Activated CD4-positive, alpha-beta T cell treated with anti-CD3 and anti-CD28 coated beads, Interleukin-10, Interleukin-2, amounts not matched to agents 100 ng/mL and 50 ng/mL, durations not matched to agents 16 hours and 8 hours (primary cell): ENCODE data around the gene C9orf78.

Experiments used
- DNase-seq: peaks from one replicate; pipeline ENCODE4 v3.0.0-alpha.2; 2020

The C9orf78 gene

DNA sequence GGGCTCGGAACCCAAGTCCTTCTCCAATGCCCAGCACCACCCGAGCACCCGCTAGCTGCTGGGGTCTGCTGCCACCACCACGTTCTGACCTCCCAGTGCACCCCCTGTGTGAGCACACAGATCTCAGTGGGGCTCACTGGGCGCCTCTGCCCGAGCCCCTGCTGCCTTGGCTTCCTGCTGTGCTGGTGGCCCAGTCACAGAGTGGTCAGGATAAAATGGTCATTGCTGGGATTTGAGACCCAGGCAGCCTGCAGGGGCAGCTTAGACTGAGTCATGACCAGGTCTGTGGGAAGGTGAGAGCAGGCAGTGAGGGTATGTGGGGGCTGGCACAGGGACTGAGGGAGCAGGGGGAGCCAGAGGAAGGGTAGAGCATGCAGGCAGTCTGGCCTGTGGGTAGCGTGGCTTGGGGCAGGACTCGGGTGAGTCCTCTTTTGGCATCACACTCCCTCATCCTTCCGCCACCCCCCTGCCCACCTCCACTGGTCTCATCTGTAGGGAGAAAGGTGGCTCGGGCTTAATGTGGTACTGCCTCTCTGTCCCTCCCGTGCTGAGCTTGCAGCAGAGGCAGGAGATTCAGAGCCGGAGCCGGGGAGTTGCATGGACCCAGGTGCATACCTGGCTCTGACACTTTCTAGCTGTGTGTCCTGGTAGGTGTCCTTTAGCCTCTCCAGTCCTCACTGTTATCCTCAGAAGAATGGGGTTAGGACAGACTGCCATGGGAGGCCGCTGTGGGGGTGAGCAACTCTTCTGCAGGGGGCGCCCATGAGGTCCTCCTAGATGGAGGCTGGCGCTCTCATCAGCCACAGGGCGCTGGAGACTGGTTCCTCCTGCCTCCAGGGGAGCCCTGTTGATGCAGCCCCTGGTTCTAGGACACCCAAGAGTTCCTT is 32.3 kb upstream of the C9orf78 start:
- DNase-seq, result peak; percentile 46

DNA sequence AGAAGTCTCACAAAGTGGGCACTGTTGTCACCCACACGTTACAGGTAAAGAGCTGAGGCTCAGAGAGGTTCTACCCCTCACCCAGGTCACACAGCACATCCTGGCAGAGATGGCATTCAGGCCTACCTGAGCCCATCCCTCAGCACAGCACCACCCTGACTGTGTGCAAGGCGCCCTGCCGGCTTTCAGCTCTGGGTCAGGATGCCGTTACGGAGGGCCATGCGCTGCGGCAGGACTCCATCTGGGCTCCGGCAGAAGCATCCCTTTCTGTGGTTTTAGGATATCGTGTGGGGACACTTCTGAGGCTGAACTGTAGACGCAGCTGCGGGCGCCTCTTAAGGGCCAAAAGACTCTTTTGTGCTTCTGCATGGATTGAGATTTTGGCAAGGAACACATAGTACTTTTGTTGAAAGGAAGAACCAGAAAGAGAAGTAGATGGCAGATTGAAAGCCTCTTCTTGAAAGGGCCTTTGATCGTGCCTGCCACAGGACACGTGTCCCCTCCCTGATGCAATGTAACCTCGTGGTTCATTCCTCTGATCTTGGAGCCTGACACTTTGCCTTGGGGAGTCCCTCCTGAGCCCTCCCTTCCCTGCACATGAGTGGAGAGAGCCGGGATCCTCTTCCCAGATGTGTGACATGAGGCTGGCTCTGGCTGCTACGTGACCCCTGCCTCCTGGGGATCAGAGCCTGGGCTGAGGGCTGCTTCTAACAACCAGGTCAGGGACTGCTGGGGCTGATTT is 31.5 kb upstream of the C9orf78 start:
- peak; percentile 42 for DNase-seq

DNA sequence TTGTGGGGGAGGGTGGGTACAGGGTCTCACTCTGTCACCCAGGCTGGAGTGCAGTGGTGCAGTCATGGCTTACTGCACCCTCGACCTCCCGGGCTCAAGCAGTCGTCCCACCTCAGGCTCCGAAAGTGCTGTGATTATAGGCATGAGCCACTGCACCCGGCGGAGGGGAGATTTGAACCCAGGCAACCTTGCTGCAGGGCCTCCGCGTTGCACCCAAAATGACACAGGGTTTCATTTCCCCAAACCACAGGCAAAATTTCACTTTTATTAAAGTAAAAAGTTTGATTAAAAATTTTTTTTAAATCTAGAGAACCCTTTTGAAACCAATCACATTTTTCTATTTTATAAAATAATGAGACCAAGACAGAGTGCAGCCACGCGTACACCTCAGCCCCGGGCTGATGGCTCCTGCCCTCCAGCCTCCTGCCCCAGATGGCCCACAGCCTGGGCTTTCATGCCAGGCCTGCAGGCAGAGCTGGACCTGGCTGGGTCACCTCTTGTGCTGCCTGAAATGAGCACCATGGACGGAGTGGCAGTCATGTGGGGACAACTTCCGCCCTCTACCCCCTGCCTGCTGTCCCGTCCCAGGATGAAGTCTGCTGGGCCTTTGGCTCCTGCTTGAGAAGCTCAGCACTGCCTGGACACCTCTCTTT is 30.7 kb upstream of the C9orf78 start:
- no peak for DNase-seq

DNA sequence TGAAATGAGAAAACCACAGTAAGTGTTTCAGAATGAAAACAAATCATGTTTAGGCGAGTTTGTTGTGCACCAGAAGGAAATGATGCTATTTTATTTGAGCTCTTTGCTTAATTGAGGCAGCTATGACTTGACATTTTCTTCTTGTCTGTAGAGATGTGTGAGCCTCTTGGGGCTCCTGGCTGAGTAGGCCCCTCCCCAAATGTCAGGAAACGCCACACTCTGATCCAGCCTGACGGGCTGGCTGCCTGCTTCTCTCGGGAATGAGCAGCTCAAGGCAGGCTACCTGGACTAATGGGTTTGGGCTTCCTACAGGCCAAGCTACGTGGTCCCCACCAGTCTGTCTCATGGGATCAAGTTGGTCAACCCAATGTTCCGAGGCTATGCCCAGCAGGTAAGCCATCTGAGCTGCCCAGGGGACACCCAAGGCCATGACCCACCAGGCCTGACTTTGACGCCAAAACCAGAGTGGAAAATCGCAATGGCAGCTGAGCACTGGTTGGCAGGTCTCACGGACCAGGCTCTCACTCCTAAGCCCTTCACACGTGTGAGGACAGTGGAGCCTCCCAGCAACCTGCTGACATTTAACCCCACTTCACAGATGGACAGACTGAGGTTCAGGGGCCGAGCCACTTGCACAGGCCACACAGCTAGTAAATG is 30.0 kb upstream of the C9orf78 start:
- peak; percentile 84 for DNase-seq

DNA sequence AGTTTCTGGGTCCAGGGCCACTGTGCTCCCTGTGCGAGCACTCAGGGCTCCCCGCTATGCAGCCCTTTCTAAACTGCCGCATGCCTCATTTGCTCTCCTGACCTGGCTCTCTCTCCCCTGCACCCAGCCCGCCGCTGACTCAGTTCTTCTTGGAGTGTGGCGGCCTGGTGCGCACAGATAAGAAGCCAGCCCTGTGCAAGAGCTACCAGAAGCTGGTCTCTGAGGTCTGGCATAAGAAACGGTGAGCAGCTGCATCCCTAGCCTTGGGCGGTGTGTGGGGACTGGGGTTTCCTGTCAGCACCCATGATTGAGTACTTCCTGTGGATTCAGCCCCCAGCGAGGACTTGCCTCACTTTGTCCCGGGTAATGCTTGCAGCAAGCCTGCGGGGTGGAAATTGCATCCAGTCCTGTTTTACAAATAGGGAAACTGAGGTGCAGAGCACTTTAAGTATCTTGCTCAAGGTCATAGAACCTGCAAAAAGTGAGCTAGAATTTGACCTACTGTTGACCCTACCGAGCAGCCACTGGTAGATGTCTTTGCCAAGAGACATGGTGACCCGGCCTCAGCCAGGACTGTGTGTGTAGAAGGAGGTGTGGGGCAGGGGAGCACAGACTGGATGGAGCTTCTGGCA is 28.1 kb upstream of the C9orf78 start:
- peak; percentile 93 for DNase-seq

DNA sequence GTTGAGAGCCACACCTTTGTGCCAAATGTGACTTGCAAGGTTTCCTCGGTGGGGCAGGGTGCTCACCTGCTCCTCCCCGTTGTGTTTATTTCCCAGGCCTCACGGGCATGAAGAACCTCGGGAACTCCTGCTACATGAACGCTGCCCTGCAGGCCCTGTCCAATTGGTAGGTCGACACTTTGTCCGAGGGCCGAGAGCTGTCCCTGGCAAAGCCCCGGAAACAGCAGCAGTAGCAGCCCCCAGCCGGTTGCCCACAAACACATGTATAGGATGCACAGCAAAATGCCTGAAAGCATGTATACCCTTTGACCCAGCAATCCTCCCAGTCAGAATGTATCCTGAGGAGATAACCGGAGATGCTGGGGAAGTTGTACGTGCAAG is 26.4 kb upstream of the C9orf78 start:
- no peak for DNase-seq

DNA sequence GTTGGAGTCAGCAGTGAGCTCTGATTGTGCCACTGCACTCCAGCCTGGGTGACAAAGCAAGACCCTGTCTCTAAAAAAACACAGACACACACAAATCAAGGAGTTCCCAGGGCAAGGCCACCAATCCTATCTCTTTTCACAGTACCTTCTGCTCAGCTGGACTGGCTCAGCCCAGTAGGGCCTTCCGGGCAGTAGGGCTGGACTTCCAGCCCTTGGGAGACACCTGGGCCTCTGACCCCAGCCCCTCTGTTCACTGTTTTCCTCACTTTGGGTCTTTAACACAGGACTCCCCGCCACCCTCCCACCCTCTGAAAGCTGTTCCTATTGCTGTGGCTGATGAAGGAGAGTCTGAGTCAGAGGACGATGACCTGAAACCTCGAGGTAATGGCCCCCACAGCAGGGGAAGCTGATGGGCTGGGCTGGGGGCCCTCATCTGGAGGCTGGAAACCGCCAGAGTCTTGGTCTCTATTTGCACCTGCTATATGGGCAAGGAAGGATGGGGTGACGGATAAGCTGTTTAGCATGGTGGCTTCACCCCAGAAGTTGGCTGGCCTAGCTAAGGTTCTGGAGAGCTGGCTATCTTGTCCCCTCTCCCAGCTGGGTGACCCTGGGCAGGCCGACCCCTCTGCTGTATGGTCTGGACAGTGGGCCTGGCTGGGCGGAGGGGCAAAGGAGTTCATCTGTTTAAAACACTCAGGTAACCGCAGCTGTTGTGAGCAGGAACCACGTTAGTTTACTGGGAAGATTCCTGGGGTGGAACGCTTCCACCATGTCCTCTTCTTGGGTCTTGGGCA is 25.8 kb upstream of the C9orf78 start:
- DNase-seq, result peak; percentile 68

DNA sequence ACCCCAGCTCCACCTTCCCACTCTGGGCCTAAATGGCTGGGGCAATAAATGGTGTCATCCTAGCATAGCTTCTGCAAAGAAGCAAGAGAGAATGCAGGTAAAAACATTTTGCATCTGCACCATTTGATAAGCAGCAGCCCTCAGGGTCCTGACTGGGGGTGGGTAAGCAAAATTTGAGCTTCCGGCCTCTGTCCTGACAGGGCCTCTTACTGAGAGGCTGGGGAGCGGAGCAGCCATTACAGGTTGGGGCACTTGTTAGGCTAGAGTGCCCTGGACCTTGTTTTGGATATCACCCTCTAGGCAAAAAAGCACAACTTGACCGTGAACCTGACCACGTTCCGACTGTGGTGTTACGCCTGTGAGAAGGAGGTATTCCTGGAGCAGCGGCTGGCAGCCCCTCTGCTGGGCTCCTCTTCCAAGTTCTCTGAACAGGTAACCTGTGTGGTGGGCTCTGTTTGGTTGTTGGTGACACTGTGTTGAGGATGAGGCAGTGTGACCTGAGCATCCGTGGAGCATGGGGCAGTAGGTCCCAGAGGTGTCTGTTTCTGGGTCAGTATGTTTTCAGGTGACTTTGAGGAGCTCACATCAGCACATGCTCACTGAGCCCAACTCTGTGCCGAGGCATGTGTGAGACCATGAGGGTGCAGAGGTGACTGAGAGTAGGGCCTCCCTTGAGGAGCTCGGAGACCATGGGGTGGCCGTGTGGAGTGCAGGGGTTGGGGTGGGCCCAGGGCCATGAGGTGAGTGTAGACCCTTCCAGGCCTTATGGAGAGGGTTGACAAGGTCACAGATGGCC is 23.3 kb upstream of the C9orf78 start:
- DNase-seq, result no peak

DNA sequence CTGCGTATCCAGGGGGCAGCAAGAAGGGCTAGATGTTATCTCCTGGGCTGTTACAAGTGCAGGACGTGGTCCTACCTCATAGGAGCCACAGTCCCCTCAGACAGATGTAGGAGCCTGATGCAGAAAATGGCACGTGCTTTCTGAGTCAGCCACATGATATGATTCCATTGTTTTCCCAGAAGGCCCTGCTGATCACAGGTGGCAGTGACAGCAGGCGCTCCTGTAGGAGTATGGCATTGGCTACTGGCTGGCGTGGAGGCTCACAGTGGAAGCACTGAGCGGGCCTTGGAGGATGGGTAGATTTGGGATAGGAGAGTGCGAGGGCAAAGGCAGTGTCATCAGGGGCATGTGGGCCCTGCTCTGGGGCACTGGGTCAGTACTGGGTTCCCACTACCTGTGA is 22.1 kb upstream of the C9orf78 start:
- DNase-seq, result no peak

DNA sequence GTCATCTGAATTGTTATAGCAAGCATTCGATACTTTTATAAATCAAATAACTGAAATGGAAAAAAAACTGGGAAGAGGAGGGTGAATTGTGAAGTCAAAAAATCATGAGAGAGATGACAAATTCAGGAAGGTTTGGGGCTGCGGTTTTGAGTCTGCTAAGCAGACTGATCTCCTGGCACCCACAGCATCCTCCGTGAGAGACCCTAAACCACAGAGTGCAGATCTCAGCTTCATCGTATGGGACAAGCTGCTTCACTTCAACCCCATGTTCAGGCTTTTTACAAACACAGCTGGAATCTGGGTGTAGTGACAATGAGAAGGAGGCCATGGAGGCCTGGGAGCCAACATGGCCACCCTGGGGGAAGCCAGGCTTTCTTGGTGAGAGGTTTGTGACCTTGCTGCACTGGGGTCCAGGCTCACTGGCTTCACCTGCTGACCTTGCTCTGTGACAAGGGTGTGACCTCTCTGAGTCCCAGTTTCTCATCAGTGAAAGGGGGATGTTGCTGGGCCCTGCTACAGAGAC is 19.6 kb upstream of the C9orf78 start:
- peak; percentile 33 for DNase-seq

DNA sequence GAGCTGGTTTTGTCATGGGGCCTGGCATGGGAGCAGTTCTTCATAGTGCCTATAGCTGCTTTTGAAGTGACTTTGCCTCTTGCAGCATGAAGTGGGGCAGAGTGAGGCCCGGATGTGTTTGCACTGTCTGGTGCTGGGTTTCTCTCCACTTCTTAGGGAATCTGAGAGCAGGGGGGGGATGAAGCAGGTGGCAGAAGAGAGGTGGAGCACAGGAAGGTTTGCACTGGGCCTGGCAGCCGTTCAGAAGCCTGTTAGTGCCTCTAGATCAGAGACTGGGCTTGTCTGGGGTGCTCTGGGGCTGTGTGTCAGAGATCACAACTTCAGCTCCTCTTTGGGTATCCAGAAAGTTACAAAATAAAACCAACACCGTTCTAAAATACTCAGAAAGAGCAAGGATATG is 18.5 kb upstream of the C9orf78 start:
- DNase-seq, result no peak

DNA sequence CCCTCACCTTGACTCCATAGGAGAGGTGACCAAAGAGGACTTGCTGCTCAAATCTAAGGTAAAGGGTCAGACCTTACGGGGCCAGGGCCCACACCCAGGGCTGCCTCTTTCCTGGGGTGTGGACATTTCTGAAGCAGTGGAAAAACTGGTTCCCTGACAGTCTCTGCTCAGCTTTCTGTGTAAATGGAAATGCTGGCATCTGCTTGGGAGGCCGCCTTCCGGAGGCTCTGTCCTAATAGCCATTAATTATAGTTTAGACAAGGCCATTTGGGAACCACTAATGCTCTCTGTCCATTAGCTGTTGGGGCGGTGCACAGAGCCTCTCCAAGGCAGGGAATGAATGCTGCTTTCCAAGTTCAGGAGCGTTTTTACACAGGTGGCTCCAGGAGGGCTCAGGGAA is 17.5 kb upstream of the C9orf78 start:
- no peak for DNase-seq

DNA sequence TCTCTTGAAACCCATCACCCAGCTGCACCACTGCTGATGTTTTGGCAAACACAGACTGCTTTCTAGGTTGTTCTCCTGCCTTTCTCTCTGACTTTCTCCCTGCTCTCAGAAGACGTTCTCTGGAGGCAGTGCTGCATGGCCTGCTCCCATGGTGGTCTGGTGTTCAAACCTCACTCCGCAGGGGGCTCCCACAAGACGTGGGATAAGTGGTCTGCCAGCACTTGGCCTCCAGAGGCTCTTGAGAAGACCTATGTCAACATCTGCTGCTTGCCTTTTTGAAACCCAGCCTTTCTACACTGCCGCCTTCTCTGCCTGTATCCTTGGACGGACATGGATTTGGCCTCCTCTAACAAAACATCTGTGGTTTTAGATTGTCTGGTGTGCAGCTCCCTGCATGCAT is 16.7 kb upstream of the C9orf78 start:
- no peak for DNase-seq

DNA sequence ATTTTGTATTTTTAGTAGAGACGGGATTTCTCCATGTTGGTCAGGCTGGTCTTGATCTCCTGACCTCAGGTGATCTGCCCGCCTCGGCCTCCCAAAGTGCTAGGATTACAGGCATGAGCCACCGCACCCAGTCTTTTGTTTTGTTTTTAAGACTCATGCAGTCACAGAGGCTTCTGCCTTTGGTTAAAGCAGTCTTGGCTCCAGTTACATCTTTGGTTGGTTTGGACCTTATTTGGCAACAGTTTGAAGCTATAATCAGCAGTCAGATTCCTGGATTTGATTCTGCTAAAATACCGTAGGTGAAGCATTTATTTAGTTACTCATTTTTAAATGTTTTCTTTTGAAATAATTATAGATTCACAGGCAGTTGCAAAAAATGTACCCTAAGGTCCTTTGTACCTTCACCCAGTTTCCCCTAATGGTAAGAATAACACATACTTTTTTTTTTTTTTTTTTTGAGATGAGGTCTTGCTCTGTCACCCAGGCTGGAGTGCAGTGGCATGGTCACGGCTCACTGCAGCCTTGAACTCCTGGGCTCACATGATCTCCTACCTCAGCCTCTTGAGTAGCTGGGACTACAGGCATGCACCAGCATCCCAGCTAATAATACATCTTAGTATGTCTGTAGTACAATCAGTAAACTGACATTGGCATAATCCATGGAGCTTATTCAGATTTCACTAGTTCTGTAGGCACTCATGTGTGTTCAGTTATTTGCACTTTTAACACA is 15.9 kb upstream of the C9orf78 start:
- no peak for DNase-seq

DNA sequence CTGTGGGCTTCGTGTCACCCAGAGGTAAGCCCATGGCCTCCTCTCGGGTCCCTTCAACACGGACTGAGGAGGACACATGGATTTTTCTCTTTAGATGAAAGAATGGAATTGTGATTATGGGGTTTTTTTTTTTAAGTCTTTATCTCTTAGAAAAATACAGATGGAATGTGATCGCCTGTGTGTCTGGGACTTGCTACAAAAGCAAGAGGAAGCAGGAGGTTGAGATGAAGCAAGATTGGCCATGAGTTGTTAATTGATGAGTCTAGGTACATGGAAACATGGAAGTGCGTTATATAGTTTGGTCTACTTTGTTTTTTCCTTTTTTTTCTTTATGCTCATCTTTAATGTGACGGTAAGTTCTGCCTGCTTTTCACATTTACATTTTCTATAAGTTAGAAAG is 14.8 kb upstream of the C9orf78 start:
- DNase-seq, result no peak

DNA sequence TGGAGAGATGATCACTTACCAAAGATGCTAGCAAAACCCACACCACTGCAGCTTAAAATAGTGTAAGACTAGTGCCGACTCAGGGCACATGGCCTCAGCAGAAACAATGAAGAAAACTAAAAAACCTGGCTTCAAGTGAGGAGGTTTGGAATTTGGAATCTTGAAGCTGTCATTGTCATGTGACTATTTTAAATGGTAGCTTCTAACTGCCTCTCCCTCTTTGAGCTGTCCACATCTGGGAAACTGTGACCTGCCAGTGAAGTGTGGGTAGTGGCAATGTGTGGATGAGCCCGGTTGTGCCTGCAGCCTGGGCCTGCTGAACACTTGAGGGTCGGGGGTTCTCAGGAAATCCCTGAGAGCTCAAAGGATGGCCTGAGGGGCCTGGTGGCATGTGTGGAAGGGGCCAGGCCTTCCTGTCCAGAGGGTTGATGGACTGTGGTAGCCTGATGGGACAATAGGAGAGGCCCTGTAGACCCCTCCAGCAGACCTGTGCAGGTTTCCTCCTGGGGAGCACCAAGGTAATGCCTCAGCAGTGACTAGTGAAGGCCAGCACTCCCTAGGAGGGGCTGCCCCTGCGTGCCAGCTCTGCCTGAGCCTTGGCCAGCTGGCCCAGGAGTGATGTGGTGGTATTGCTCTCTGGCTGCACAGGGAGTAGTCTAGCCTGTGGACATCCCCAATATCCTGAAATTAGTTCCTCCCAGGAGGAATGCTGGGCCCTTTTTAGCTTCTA is 13.8 kb upstream of the C9orf78 start:
- DNase-seq, result no peak

DNA sequence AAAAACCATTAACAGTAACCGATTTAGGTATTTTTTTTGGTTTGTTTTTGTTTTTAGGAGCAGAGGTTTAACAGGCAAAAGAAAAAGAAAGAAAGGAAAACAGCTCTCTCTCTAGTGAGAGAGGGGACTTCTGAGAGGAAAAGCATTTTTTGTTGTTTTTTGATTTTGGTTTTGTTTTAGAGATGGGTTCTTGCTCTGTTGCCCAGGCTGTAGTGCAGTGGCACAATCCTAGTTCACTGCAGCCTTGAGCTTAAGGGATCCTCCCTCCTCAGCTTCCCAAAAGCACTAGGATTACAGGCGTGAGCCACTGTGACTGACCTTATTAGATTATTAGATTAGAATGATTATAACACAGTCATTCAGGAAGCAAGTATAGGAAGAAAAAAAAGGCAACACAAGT is 10.3 kb upstream of the C9orf78 start:
- DNase-seq, result no peak

DNA sequence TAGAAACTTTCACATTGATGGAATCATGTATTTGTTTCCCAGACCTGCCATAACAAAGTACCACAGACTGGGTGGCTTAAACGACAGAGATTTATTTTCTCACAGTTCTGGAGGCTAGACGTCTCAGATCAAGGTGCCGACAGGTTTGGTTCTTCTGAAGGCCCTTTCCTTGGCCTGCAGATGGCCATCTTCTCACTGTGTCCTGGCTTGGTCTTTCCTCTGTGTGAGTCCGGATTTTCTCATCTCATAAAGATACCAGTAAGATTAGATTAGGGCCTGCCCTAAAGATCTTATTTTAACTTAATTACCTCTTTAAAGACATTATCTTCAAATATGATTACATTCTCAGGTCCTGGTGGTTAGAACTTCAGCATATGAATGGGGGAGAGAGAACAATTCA is 6.0 kb upstream of the C9orf78 start:
- DNase-seq, result no peak

DNA sequence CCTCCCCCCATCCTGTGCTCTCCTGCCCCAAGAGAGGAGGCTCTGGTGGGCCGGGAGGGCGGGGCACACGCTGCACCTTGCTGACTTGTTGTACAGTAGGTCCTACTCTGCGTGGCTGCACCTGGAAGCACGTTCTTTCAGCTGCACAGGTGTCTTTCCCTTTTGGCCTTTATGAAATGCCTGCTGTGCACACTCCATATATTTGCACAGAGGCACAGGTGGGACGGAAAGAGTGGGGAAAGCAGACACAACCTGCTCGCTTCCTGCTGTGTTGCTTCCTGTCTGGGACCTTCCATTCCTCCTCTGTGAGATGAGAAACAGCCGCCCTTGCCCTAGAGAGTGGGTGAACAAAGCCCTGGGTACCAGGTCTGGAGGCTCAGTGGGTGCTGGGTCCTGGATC is 5.0 kb upstream of the C9orf78 start:
- no peak for DNase-seq
